ENCODE results near the gene KHSRP. TPM values are rescaled to one million over a fixed set of nuclear protein-coding genes. Genes with fewer than 3 reads are reported as not detected.

Gene KHSRP
- total and polyA plus RNA-seq, 2 of the 13 experiments (the other 11 are each of a cell fraction or from before 2014, with no cell fraction given) = 72.1 to 129 TPM

GRCh38 chr19:6372594-6373095 is 52.0 kb downstream of the KHSRP start, which contains the start of gene ALKBH7 (continued):
- TF ChIP-seq MYC (CRISPR knock-in tag; IDR thresholded peaks at IDR 0.05; ENCODE audit: borderline replicate concordance) (peak; percentile 11; the same call in 1 of the 2 replicates), PAF1 (CRISPR knock-in tag; IDR thresholded peaks at IDR 0.05) (no peak), ZNF382 (CRISPR knock-in tag; IDR thresholded peaks at IDR 0.05; ENCODE audit: borderline replicate concordance) (no peak), POGZ (CRISPR knock-in tag; IDR thresholded peaks at IDR 0.05) (0 out of 2 replicates have a peak, but pooled peaks have one; percentile 38), ZNF337 (CRISPR knock-in tag; IDR thresholded peaks at IDR 0.05; ENCODE audit: borderline replicate concordance, low read depth) (0 out of 2 replicates have a peak, but pooled peaks have one; percentile 10), REPIN1 (CRISPR knock-in tag; IDR thresholded peaks at IDR 0.05; ENCODE audit: borderline replicate concordance, low read depth) (peak; percentile 31; the same call in 1 of the 2 replicates), MATR3 (CRISPR knock-in tag; IDR thresholded peaks at IDR 0.05) (no peak), NFYB (CRISPR knock-in tag; IDR thresholded peaks at IDR 0.05) (peak; percentile 100), ZNF749 (CRISPR knock-in tag; IDR thresholded peaks at IDR 0.05; ENCODE audit: borderline replicate concordance) (peak; percentile 88; the same call in 1 of the 2 replicates), HNF4G (IDR thresholded peaks at IDR 0.05; ENCODE audit: borderline replicate concordance, low read depth, low read length) (no peak; the same call in 1 of the 2 replicates), HNF4G (CRISPR knock-in tag; IDR thresholded peaks at IDR 0.05; ENCODE audit: borderline replicate concordance, low read depth) (no peak), RXRA (CRISPR knock-in tag; IDR thresholded peaks at IDR 0.05) (peak; percentile 32; the same call in 1 of the 2 replicates), ELK4 (CRISPR knock-in tag; IDR thresholded peaks at IDR 0.05; ENCODE audit: borderline replicate concordance) (no peak), CREM (IDR thresholded peaks at IDR 0.05) (peak; percentile 56; the same call in 1 of the 2 replicates), CREM (CRISPR knock-in tag; IDR thresholded peaks at IDR 0.05) (no peak), FOXO4 (CRISPR knock-in tag; conservative IDR thresholded peaks at IDR 0.05) (no peak), NFAT5 (CRISPR knock-in tag; IDR thresholded peaks at IDR 0.05) (no peak), CSRNP1 (CRISPR knock-in tag; IDR thresholded peaks at IDR 0.05) (peak; percentile 79; the same call in 1 of the 2 replicates)
- TF ChIP-seq, protein P1, sequence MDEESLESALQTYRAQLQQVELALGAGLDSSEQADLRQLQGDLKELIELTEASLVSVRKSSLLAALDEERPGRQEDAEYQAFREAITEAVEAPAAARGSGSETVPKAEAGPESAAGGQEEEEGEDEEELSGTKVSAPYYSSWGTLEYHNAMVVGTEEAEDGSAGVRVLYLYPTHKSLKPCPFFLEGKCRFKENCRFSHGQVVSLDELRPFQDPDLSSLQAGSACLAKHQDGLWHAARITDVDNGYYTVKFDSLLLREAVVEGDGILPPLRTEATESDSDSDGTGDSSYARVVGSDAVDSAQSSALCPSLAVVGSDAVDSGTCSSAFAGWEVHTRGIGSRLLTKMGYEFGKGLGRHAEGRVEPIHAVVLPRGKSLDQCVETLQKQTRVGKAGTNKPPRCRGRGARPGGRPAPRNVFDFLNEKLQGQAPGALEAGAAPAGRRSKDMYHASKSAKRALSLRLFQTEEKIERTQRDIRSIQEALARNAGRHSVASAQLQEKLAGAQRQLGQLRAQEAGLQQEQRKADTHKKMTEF (CRISPR knock-in tag; IDR thresholded peaks at IDR 0.05) = peak; percentile 56; the same call in 1 of the 2 replicates
